Activated naive CD4-positive, alpha-beta T cell treated with anti-CD3 and anti-CD28 coated beads, Interleukin-2, amount 50 U/mL, for 72 hours (primary cell): ENCODE results near the gene POLR1B. TPM values are rescaled to one million over a fixed set of nuclear protein-coding genes. Genes with fewer than 3 reads are reported as not detected.

ENCODE experiments used
- ATAC-seq, 2 donors: fragments of 150-1000 bp; cut with Tn5 transposase; 2 replicates each; pipeline ENCODE4 v1.10.0; 2021; ENCODE audit warnings: mild to moderate bottlenecking in 2 of 2, moderate library complexity in 2 of 2
- DNase-seq, 2 donors: peaks; one replicate each; pipeline ENCODE4 v3.0.0; 2021 to 2022; ENCODE audit warnings: low spot score in 2 of 2
- H3K27ac Mint-ChIP-seq, 2 donors: one replicate each; pipeline ENCODE4 v1.8.0; 2022; ENCODE audit warnings: mild to moderate bottlenecking in 2 of 2, mixed read lengths in 2 of 2
- H3K36me3 Mint-ChIP-seq, 2 donors: one replicate each; pipeline ENCODE4 v1.8.0; 2022; ENCODE audit warnings: mixed read lengths in 2 of 2
- H3K9me3 Mint-ChIP-seq, 2 donors: one replicate each; pipeline ENCODE4 v1.8.0; 2022; ENCODE audit warnings: mixed read lengths in 2 of 2
- total RNA-seq, 2 donors: library from RNA; stranded (reverse); gene quantifications; one replicate each; pipeline ENCODE4 v1.2.3, GENCODE V29; 2022

The POLR1B gene
- total RNA-seq, 2 donors from 2014 or later: 30.0 to 50.9 TPM

- peak; percentile 89 to 92 for ATAC-seq
- H3K36me3 Mint-ChIP-seq: peaks cover 17 to 38% of the 10 kb centered on the region in 2 donors
- H3K9me3 Mint-ChIP-seq: peaks cover 0 to 3% of the 10 kb centered on the region in 2 donors
- peak; percentile 87 to 96 for DNase-seq
- H3K27ac Mint-ChIP-seq: peak within 1 kb of the TSS; percentile 96 to 99
Measured at GRCh38 chr2:112584134-112584890, 42.0 kb downstream of the POLR1B start, which contains the start of gene CHCHD5. Gene CHCHD5 (plus strand): TSS chr2:112584609. CDS start chr2:112584648, 39 bp downstream.

DNA sequence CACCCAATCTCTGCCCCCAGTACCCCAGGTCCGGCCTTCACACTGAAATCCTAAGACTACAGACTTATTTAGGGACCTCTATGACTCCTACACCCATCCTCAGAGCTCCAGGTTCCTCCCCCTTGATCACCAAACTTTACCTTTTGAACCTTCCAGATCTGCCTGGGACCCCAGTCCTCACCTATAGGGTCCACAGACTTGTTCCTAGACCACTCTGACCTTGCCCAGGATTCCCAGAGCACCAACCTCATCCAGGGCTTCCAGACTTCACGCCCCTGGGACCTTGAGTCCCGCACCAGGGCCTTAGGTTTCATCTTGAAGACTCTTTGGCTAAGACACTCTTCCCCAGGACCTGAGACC, 42.6 kb downstream of the POLR1B start:
- Mint-ChIP-seq H3K27ac (peak overlapping the region; percentile 96 to 99), H3K9me3 (peaks cover 0 to 3% of the 10 kb centered on the region in 2 donors), H3K36me3 (peaks cover 17 to 38% of the 10 kb centered on the region in 2 donors)
- ATAC-seq (no peak), DNase-seq (no peak)

DNA sequence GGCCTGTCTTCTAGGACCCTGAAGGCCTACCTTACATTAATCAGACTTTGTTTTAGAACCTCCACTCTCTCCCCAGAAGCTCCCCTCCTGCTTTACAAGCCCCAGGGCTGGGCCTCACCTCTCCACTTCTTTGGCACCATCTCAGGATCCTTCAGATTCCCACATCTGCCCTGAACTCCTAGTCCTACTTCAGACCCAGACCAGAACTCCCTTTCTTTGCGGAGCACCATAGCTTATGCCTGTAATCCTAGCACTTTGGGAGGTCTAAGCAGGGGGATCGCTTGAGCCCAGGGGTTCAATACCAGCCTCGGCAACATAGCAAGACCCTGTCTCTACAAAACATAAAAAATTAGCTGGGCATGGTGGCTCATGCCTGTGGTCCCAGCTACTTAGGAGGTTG, 43.1 kb downstream of the POLR1B start:
- peak overlapping the region; percentile 96 to 99 for H3K27ac Mint-ChIP-seq
- H3K36me3 Mint-ChIP-seq: peaks cover 17 to 38% of the 10 kb centered on the region in 2 donors
- no peak for ATAC-seq
- peaks cover 0 to 3% of the 10 kb centered on the region in 2 donors for H3K9me3 Mint-ChIP-seq
- DNase-seq: no peak

DNA sequence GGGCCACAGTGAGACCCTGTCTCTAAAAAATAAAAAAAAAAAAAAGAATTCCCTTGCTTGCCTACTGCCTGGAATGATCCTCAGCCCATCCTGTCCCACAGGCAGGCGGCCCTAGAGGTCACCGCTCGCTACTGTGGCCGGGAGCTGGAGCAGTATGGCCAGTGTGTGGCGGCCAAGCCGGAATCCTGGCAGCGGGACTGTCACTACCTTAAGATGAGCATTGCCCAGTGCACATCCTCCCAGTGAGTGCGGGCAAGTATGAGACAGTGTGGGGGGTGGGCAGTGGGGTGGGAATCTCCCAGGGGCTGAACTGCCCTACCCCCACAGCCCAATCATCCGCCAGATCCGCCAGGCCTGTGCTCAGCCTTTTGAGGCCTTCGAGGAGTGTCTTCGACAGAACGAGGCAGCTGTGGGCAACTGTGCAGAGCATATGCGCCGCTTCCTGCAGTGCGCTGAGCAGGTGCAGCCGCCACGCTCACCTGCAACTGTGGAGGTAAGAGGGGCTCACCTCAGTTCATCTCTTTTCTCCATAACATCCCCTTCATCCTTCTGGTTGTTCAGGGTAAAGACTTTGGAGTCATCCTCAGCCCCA, 43.7 kb downstream of the POLR1B start:
- Mint-ChIP-seq H3K27ac (peak overlapping the region; percentile 85 to 96), H3K9me3 (peaks cover 0 to 3% of the 10 kb centered on the region in 2 donors), H3K36me3 (peaks cover 17 to 38% of the 10 kb centered on the region in 2 donors)
- ATAC-seq: no peak
- DNase-seq: no peak

DNA sequence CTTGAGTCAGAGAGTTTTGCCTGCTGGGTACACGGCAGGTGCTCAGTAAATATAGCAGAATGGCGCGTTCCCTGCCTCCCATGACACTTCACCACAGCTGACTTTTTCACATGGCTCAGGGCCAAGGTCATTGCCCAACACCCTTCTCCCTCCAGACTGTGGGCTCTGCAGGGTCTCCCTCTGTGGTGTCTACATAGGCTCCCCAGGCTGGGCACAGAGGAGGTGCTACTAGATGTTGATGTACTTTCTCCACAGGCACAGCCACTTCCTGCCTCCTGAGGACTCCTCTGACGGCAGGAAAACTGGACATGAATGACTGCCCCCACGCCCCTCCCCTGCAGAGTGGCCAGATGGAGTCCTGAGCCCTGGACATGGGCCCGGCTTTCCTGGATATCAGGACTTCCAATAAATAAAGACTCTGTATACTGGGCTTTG, 46.4 kb downstream of the POLR1B start:
- Mint-ChIP-seq H3K9me3 (peaks cover 0 to under 1% of the 10 kb centered on the region in 2 donors), H3K36me3 (peaks cover 14 to 35% of the 10 kb centered on the region in 2 donors), H3K27ac (no peak overlapping the region)
- ATAC-seq: no peak
- no peak for DNase-seq

DNA sequence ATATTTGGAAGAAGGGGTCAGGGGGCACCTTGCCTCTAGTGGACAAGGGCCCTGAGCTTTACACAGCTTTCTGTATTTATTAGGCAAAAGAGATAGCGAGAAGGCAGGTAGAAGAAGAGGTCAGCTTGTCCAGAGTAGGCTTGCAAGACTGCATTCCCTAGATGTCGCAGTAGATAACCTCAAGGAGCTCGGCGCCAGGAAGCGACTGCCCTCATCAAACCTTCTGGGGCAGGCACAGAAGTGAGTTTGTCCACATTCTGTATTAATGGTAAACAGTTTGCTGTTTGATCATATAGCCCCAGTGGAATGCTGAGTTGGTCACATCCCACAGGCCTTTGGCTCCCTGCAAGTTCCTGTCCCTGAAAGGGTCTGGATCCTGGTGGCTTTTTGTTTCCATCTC, 49.1 kb downstream of the POLR1B start:
- no peak for DNase-seq
- Mint-ChIP-seq H3K36me3 (peaks cover 9 to 14% of the 10 kb centered on the region in 2 donors), H3K27ac (peak overlapping the region in 1 of 2 donors; percentile 2), H3K9me3 (no peaks in the 10 kb centered on the region)
- ATAC-seq: no peak

- H3K36me3 Mint-ChIP-seq: no peaks in the 10 kb centered on the region
- ATAC-seq: no peak
- no peaks in the 10 kb centered on the region for H3K9me3 Mint-ChIP-seq
- H3K27ac Mint-ChIP-seq: no peak overlapping the region
- DNase-seq: no peak
Measured at GRCh38 chr2:112593736-112594135, 51.5 kb downstream of the POLR1B start.

- DNase-seq (no peak), ATAC-seq (no peak)
- no peaks in the 10 kb centered on the region for H3K9me3 Mint-ChIP-seq
- H3K27ac Mint-ChIP-seq: no peak overlapping the region
- no peaks in the 10 kb centered on the region for H3K36me3 Mint-ChIP-seq
Measured at GRCh38 chr2:112597537-112598322, 55.5 kb downstream of the POLR1B start.

- Mint-ChIP-seq H3K27ac (no peak overlapping the region), H3K9me3 (no peaks in the 10 kb centered on the region), H3K36me3 (no peaks in the 10 kb centered on the region)
- DNase-seq (no peak), ATAC-seq (no peak)
Measured at GRCh38 chr2:112600634-112601033, 58.4 kb downstream of the POLR1B start.

GRCh38 chr2:112601754-112602153, 59.5 kb downstream of the POLR1B start:
- no peak overlapping the region for H3K27ac Mint-ChIP-seq
- H3K36me3 Mint-ChIP-seq: no peaks in the 10 kb centered on the region
- no peak for ATAC-seq
- H3K9me3 Mint-ChIP-seq: no peaks in the 10 kb centered on the region
- peak in 1 of 2 donors; percentile 28 for DNase-seq

GRCh38 chr2:112602917-112603316, 60.7 kb downstream of the POLR1B start:
- DNase-seq: no peak
- Mint-ChIP-seq H3K27ac (no peak overlapping the region), H3K9me3 (no peaks in the 10 kb centered on the region), H3K36me3 (no peaks in the 10 kb centered on the region)
- no peak for ATAC-seq

- no peak overlapping the region for H3K27ac Mint-ChIP-seq
- DNase-seq (no peak), ATAC-seq (no peak)
- no peaks in the 10 kb centered on the region for H3K9me3 Mint-ChIP-seq
- H3K36me3 Mint-ChIP-seq: no peaks in the 10 kb centered on the region
Measured at GRCh38 chr2:112603731-112604130, 61.5 kb downstream of the POLR1B start.

- DNase-seq (peak in 1 of 2 donors; percentile 21), ATAC-seq (no peak)
- Mint-ChIP-seq H3K36me3 (no peaks in the 10 kb centered on the region), H3K27ac (no peak overlapping the region), H3K9me3 (no peaks in the 10 kb centered on the region)
Measured at GRCh38 chr2:112604952-112605351, 62.7 kb downstream of the POLR1B start.

- Mint-ChIP-seq H3K9me3 (no peaks in the 10 kb centered on the region), H3K36me3 (no peaks in the 10 kb centered on the region), H3K27ac (peak overlapping the region in 1 of 2 donors; percentile 11)
- ATAC-seq (no peak), DNase-seq (peak in 1 of 2 donors; percentile 20)
Measured at GRCh38 chr2:112605926-112606325, 63.7 kb downstream of the POLR1B start.

- Mint-ChIP-seq H3K9me3 (no peaks in the 10 kb centered on the region), H3K36me3 (no peaks in the 10 kb centered on the region), H3K27ac (peak overlapping the region in 1 of 2 donors; percentile 18)
- DNase-seq (peak in 1 of 2 donors; percentile 31), ATAC-seq (no peak)
Measured at GRCh38 chr2:112606547-112606946, 64.3 kb downstream of the POLR1B start.

GRCh38 chr2:112607680-112608438, 65.6 kb downstream of the POLR1B start:
- H3K9me3 Mint-ChIP-seq: no peaks in the 10 kb centered on the region
- ATAC-seq: no peak
- H3K27ac Mint-ChIP-seq: no peak overlapping the region
- H3K36me3 Mint-ChIP-seq: no peaks in the 10 kb centered on the region
- DNase-seq: no peak
